Measurements from ENCODE around the gene MLKL. TPM values are rescaled to one million over a fixed set of nuclear protein-coding genes. Genes with fewer than 3 reads are reported as not detected.
A peak's percentile ranks its signal among the peaks of the same experiment; 100 is the strongest.

Gene MLKL
- total RNA-seq, 1 experiment from 2014 or later = 9.7 TPM

DNA sequence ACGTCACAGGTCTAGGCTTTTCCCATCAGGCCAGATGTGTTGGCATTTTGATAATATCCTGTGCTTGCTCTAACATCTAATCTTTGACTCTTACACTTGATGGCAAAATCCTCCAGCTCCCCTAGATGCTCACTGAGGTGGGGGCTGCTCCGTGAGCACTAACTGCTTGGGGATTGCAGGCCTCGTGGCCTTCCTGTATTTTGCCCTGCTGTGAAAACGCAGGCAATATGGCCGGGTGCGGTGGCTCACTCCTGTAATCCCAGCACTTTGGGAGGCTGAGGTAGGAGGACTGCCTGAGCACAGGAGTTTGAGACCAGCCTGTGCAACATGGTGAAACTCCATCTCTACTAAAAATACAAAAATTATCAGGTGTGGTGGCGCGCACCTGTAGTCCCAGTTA lies 9.7 kb upstream of the MLKL start:
- Mint-ChIP-seq H3K4me1 (ENCODE audit: low read depth, unreplicated experiment) (peaks cover 6% of the 10 kb centered on the region), H3K4me3 (ENCODE audit: unreplicated experiment) (no peak overlapping the region), H3K27me3 (ENCODE audit: insufficient read depth, unreplicated experiment) (peaks cover 2% of the 10 kb centered on the region), H3K27ac (ENCODE audit: unreplicated experiment) (no peak overlapping the region), H3K36me3 (ENCODE audit: insufficient read depth, unreplicated experiment) (no peaks in the 10 kb centered on the region), H3K9me3 (ENCODE audit: unreplicated experiment) (no peaks in the 10 kb centered on the region)
- H3K27me3 ChIP-seq (replicated peaks; ENCODE audit: control insufficient read depth, insufficient read depth, low read length) = no peaks in the 10 kb centered on the region
- CTCF ChIA-PET = interaction anchor here (4.0 kb wide), 1 partner anchor 152 kb away, joined by 29 read pairs; no protein-coding TSS in a partner anchor
- no peak for DNase-seq
- TF ChIP-seq, protein P1, sequence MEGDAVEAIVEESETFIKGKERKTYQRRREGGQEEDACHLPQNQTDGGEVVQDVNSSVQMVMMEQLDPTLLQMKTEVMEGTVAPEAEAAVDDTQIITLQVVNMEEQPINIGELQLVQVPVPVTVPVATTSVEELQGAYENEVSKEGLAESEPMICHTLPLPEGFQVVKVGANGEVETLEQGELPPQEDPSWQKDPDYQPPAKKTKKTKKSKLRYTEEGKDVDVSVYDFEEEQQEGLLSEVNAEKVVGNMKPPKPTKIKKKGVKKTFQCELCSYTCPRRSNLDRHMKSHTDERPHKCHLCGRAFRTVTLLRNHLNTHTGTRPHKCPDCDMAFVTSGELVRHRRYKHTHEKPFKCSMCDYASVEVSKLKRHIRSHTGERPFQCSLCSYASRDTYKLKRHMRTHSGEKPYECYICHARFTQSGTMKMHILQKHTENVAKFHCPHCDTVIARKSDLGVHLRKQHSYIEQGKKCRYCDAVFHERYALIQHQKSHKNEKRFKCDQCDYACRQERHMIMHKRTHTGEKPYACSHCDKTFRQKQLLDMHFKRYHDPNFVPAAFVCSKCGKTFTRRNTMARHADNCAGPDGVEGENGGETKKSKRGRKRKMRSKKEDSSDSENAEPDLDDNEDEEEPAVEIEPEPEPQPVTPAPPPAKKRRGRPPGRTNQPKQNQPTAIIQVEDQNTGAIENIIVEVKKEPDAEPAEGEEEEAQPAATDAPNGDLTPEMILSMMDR (IDR thresholded peaks at IDR 0.05; ENCODE audit: insufficient read depth in 1 of 2, low read depth in 1 of 2, low read length in 1 of 2, severe bottlenecking in 1 of 2, unreplicated experiment in 1 of 2) = no peak
- POLR2A ChIA-PET = interaction anchor here (0.7 kb wide), 1 partner anchor 9 kb away, joined by 3 read pairs; the partner anchor contains the start of gene MLKL
- BruUV-seq (replicated peaks) = no TSS peak
- no peaks in the 10 kb centered on the region for H3K4me1 ChIP-seq
- intact Hi-C loops (cut with micrococcal nuclease; ENCODE audit: unreplicated experiment) = no loop called here
- no peaks in the 10 kb centered on the region for H3K36me3 ChIP-seq (ENCODE audit: control insufficient read depth, insufficient read depth, low read length)
- H3K9me3 ChIP-seq = no peaks in the 10 kb centered on the region
- H3K4me3 ChIP-seq (ENCODE audit: low read depth, low read length) = no peak overlapping the region

DNA sequence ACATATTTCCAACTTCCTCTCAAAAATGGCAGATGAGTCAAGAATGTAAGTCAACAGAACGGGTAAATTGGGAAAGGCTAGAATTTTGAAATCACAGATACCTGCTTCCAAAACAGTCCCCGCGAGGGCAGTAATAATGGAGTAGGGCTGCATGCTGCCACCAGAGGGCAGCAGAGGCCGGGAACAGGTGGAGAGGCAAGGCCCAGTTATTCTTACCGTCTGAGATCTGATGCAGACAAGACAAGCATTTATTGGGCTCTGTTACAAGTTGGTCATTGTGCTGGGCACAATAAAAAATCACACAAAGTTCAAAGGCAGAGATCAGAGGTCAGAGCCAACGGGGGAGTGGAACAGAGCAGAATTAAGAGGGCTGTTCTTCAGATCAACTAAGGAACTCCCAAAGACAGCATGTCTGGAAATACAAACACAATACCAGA lies 8.8 kb upstream of the MLKL start:
- POLR2A ChIA-PET = no interaction called here
- no TSS peak for BruUV-seq (replicated peaks)
- intact Hi-C loops (cut with micrococcal nuclease; ENCODE audit: unreplicated experiment) = loop anchor here (1.0 kb wide), 4 partner anchors 65 to 421 kb away; partner anchors contain the start of gene FA2H

DNA sequence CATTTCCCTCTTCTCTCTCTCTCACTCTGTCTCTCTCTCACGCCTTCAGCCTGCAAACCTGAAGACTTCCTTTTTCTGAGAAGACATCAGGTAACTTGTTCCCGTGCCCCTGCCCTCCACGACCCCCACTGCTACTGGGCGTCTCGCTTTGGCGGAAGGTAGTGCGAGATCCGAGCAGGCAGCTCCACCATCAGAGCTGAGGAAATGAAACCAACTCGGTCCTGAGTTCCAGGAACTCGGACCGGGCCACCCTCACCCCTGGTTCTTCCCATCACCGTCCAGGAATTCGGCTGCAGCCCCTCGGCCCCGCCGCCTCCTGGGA lies 585 bp downstream of the MLKL start:
- H3K9me3 Mint-ChIP-seq (ENCODE audit: unreplicated experiment) = no peaks in the 10 kb centered on the region
- H3K4me3 Mint-ChIP-seq (ENCODE audit: unreplicated experiment) = peak overlapping the region; percentile 97
- peaks cover 19% of the 10 kb centered on the region for H3K4me1 Mint-ChIP-seq (ENCODE audit: low read depth, unreplicated experiment)
- BruUV-seq (replicated peaks) = no TSS peak
- peaks cover 18% of the 10 kb centered on the region for H3K36me3 Mint-ChIP-seq (ENCODE audit: insufficient read depth, unreplicated experiment)
- ChIA-PET CTCF (interaction anchor here (0.8 to 2.5 kb wide), 5 partner anchors 8 to 113 kb away, joined by 3 to 11 read pairs (median 3); partner anchors contain the start of genes FA2H and RFWD3), POLR2A (interaction anchor here (0.7 to 2.8 kb wide), 3 partner anchors 13 to 285 kb away, joined by 4 to 17 read pairs (median 4); partner anchors contain the start of genes RFWD3 and WDR59)
- no peaks in the 10 kb centered on the region for H3K27me3 Mint-ChIP-seq (ENCODE audit: insufficient read depth, unreplicated experiment)
- peaks cover 3% of the 10 kb centered on the region; the same call in 1 of the 2 replicates for H3K9me3 ChIP-seq
- TF ChIP-seq, protein P1 (IDR thresholded peaks at IDR 0.05; ENCODE audit: insufficient read depth in 1 of 2, low read depth in 1 of 2, low read length in 1 of 2, severe bottlenecking in 1 of 2, unreplicated experiment in 1 of 2) = no peak
- H3K4me1 ChIP-seq = no peaks in the 10 kb centered on the region
- DNase-seq = no peak
- H3K27me3 ChIP-seq (replicated peaks; ENCODE audit: control insufficient read depth, insufficient read depth, low read length) = no peaks in the 10 kb centered on the region
- H3K4me3 ChIP-seq (ENCODE audit: low read depth, low read length) = peak overlapping the region; percentile 66
- intact Hi-C loops (cut with micrococcal nuclease; ENCODE audit: unreplicated experiment) = loop anchor here (2.0 kb wide), 1 partner anchor 33 kb away; the partner anchor contains the start of gene RFWD3
- peak overlapping the region; percentile 94 for H3K27ac Mint-ChIP-seq (ENCODE audit: unreplicated experiment)
- no peaks in the 10 kb centered on the region for H3K36me3 ChIP-seq (ENCODE audit: control insufficient read depth, insufficient read depth, low read length)

More for the DNA sequence above, 8.8 kb upstream of the MLKL start:
- peaks cover 6% of the 10 kb centered on the region for H3K4me1 Mint-ChIP-seq (ENCODE audit: low read depth, unreplicated experiment)
- CTCF ChIA-PET = interaction anchor here (1.5 to 4.0 kb wide), 2 partner anchors 104 to 153 kb away, joined by 5 to 29 read pairs; no protein-coding TSS in a partner anchor
- no peak overlapping the region for H3K4me3 Mint-ChIP-seq (ENCODE audit: unreplicated experiment)
- Histone ChIP-seq H3K4me3 (ENCODE audit: low read depth, low read length) (no peak overlapping the region), H3K27me3 (replicated peaks; ENCODE audit: control insufficient read depth, insufficient read depth, low read length) (no peaks in the 10 kb centered on the region), H3K4me1 (no peaks in the 10 kb centered on the region), H3K36me3 (ENCODE audit: control insufficient read depth, insufficient read depth, low read length) (no peaks in the 10 kb centered on the region), H3K9me3 (no peaks in the 10 kb centered on the region)
- no peaks in the 10 kb centered on the region for H3K36me3 Mint-ChIP-seq (ENCODE audit: insufficient read depth, unreplicated experiment)
- peak; percentile 83 to 92 for DNase-seq
- TF ChIP-seq, protein P1 (IDR thresholded peaks at IDR 0.05; ENCODE audit: insufficient read depth in 1 of 2, low read depth in 1 of 2, low read length in 1 of 2, severe bottlenecking in 1 of 2, unreplicated experiment in 1 of 2) = peak; percentile 95 to 99
- no peaks in the 10 kb centered on the region for H3K9me3 Mint-ChIP-seq (ENCODE audit: unreplicated experiment)
- no peak overlapping the region for H3K27ac Mint-ChIP-seq (ENCODE audit: unreplicated experiment)
- peaks cover 2% of the 10 kb centered on the region for H3K27me3 Mint-ChIP-seq (ENCODE audit: insufficient read depth, unreplicated experiment)

Data from Caco-2 (cell line).